ENCODE results near the gene SELENON. TPM values are rescaled to one million over a fixed set of nuclear protein-coding genes. Genes with fewer than 3 reads are reported as not detected.
A peak's percentile ranks its signal among the peaks of the same experiment; 100 is the strongest.

Gene SELENON
- polyA plus RNA-seq, 3 donors, result 1.5 to 31.5 (median 3.5) TPM

DNA sequence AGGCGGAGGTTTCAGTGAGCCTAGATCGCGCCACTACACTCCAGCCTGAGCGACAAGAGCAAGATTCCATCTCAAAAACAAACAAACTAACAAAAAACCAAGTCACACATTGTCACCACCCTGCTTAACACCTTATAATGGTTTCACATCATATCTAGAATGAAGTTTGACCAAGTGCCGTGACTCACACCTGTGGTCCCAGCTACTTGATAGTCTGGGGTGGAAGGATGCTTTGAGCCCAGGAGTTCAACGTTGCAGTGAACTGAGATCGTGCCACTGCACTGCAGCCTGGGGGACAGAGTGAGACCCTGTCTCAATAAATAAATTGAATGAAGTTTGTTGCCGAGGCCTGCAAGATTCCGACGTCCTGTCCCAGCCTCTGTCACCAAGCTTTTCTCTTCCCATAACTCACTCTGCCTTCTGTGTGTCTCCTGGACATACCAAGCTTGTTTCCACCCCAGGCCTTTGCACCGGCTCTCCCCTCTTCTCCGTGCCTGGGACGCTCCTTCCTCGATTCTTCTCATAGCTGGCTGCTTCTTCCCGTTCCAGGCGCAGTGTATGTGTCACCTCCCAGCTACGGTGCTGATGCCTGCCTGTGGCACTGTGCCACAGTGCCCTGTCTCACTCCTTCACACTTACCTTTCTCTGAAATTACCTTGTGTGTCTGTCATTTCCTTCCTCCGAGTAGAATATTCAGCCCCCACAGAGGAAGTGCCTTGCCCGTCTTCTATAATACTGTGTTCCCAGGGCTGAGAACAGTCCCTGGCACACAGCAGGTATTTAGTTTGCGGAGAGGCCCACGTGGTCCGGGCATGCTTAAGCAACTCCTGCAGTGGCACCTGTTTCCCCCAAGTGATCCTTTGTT, 3.8 kb upstream of the SELENON start:
- 69% methylated on average over 16 of the region's 22 CpGs for WGBS (ENCODE audit: insufficient coverage)
- Histone ChIP-seq H3K4me3 (replicated peaks in 1 of 3; ENCODE audit: low read depth in 2 of 3, low read length in 3 of 3) (no peak overlapping the region), H3K36me3 (replicated peaks in 1 of 2; ENCODE audit: control insufficient read depth in 1 of 2, insufficient read depth in 2 of 2, low read length in 2 of 2) (no peaks in the 10 kb centered on the region), H3K4me1 (ENCODE audit: control insufficient read depth in 1 of 2, insufficient read depth in 2 of 2, low read length in 2 of 2) (peaks cover 13 to 16% of the 10 kb centered on the region in 2 donors), H3K27me3 (ENCODE audit: control insufficient read depth in 2 of 2, insufficient read depth in 2 of 2, low read length in 2 of 2) (no peaks in the 10 kb centered on the region), H3K79me2 (ENCODE audit: insufficient read depth, low read length) (no peaks in the 10 kb centered on the region), H3K4me2 (replicated peaks; ENCODE audit: extremely low read depth, low read length, poor library complexity, severe bottlenecking) (no peak overlapping the region), H3K9ac (ENCODE audit: insufficient read depth, low read length, poor library complexity, severe bottlenecking) (no peak overlapping the region), H4K20me1 (ENCODE audit: insufficient read depth, low read length) (no peaks in the 10 kb centered on the region), H3K9me3 (replicated peaks in 1 of 2; ENCODE audit: control insufficient read depth in 1 of 2, insufficient read depth in 1 of 2, low read length in 2 of 2) (no peaks in the 10 kb centered on the region), H2AFZ (ENCODE audit: insufficient read depth, low read depth, low read length, poor library complexity, severe bottlenecking) (no peak overlapping the region), H3K27ac (ENCODE audit: low read depth in 1 of 2, low read length in 2 of 2) (no peak overlapping the region)
- DNase-seq, result no peak
- Mint-ChIP-seq H3K4me3 (peak overlapping the region in 1 of 2 donors; percentile 5), H3K36me3 (peaks cover 0 to 3% of the 10 kb centered on the region in 2 donors), H3K27me3 (ENCODE audit: low read depth in 3 of 3) (peaks cover 2 to 3% (median 2%) of the 10 kb centered on the region in 3 donors), H3K9me3 (no peaks in the 10 kb centered on the region), H3K27ac (no peak overlapping the region), H3K4me1 (peaks cover 23% of the 10 kb centered on the region)
- TF ChIP-seq, protein P1, sequence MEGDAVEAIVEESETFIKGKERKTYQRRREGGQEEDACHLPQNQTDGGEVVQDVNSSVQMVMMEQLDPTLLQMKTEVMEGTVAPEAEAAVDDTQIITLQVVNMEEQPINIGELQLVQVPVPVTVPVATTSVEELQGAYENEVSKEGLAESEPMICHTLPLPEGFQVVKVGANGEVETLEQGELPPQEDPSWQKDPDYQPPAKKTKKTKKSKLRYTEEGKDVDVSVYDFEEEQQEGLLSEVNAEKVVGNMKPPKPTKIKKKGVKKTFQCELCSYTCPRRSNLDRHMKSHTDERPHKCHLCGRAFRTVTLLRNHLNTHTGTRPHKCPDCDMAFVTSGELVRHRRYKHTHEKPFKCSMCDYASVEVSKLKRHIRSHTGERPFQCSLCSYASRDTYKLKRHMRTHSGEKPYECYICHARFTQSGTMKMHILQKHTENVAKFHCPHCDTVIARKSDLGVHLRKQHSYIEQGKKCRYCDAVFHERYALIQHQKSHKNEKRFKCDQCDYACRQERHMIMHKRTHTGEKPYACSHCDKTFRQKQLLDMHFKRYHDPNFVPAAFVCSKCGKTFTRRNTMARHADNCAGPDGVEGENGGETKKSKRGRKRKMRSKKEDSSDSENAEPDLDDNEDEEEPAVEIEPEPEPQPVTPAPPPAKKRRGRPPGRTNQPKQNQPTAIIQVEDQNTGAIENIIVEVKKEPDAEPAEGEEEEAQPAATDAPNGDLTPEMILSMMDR (IDR thresholded peaks at IDR 0.05), result no peak
- intact Hi-C loops (cut with micrococcal nuclease), result no loop called here

DNA sequence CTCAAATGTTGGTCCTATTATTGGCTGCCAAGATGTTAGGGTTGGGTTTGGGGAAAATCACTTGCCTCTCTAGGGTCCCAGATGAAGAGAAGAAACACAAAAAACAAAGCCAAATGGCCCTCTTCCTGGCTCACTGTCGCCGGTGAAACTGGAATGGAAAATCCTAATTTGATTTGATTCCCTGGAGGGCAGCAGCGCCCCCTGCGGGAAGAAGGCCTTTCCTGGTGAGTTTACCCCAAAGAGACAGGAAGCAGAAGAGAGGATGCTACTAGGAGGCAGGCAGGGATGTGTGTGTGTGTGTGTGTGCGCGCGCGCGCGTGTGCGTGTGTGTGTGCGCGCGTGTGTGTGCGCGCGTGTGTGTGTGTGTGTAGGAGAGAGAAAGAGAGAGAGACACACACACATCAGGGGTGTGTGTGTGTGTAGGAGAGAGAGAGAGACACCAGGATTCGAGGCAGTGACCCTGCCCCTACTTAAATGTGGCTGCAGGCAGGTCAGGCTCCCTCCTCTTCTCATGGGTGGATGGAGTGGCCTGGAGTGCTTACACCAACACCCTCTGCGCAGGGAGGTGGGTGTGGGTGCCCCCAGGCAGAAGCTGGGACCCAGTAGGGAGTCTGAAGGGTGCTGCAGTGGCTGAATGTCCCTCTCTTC, 3.1 kb upstream of the SELENON start:
- Histone ChIP-seq H3K27ac (ENCODE audit: low read depth in 1 of 2, low read length in 2 of 2) (no peak overlapping the region), H3K36me3 (replicated peaks in 1 of 2; ENCODE audit: control insufficient read depth in 1 of 2, insufficient read depth in 2 of 2, low read length in 2 of 2) (no peaks in the 10 kb centered on the region), H2AFZ (ENCODE audit: insufficient read depth, low read depth, low read length, poor library complexity, severe bottlenecking) (peak overlapping the region; percentile 2), H3K4me2 (replicated peaks; ENCODE audit: extremely low read depth, low read length, poor library complexity, severe bottlenecking) (peak overlapping the region; percentile 26), H3K4me1 (ENCODE audit: control insufficient read depth in 1 of 2, insufficient read depth in 2 of 2, low read length in 2 of 2) (peaks cover 13 to 16% of the 10 kb centered on the region in 2 donors), H3K4me3 (replicated peaks in 1 of 3; ENCODE audit: low read depth in 2 of 3, low read length in 3 of 3) (no peak overlapping the region), H3K9ac (ENCODE audit: insufficient read depth, low read length, poor library complexity, severe bottlenecking) (no peak overlapping the region), H3K27me3 (ENCODE audit: control insufficient read depth in 2 of 2, insufficient read depth in 2 of 2, low read length in 2 of 2) (no peaks in the 10 kb centered on the region), H3K9me3 (replicated peaks in 1 of 2; ENCODE audit: control insufficient read depth in 1 of 2, insufficient read depth in 1 of 2, low read length in 2 of 2) (no peaks in the 10 kb centered on the region), H4K20me1 (ENCODE audit: insufficient read depth, low read length) (no peaks in the 10 kb centered on the region), H3K79me2 (ENCODE audit: insufficient read depth, low read length) (no peaks in the 10 kb centered on the region)
- WGBS (ENCODE audit: insufficient coverage), result 0% methylated on average over 4 of the region's 19 CpGs
- H3K27me3 Mint-ChIP-seq (ENCODE audit: low read depth in 3 of 3), result peaks cover 2 to 3% (median 2%) of the 10 kb centered on the region in 3 donors
- H3K27ac Mint-ChIP-seq, result peak overlapping the region in 2 of 7 donors; percentile 33 to 50
- H3K4me1 Mint-ChIP-seq, result peaks cover 28% of the 10 kb centered on the region
- H3K4me3 Mint-ChIP-seq, result peak overlapping the region; percentile 1 to 54
- intact Hi-C loops (cut with micrococcal nuclease), result no loop called here
- peak; percentile 58 to 67 (median 59) for DNase-seq
- TF ChIP-seq, protein P1 (IDR thresholded peaks at IDR 0.05), result peak; percentile 71
- H3K9me3 Mint-ChIP-seq, result no peaks in the 10 kb centered on the region
- H3K36me3 Mint-ChIP-seq, result peaks cover 0 to 5% of the 10 kb centered on the region in 2 donors
